GM21423 (cell line): ENCODE results near the gene MBTD1.
A peak's percentile ranks its signal among the peaks of the same experiment; 100 is the strongest.
"Not testable (repeated sequence)": the region's sequence is repeated elsewhere in the genome, so short reads cannot be mapped to it uniquely, and the experiment has no call there.

ENCODE experiments used
- ATAC-seq: cut with Tn5 transposase; IDR thresholded peaks from one replicate; pipeline ENCODE4 v1.9.1; 2021; ENCODE audit warnings: mild to moderate bottlenecking, moderate library complexity; ENCODE audit not compliant: unreplicated experiment

Gene MBTD1

GRCh38 chr17:51259564-51260236 is at the start of gene MBTD1:
Gene MBTD1 (minus strand): TSS chr17:51260049. CDS start chr17:51225161, 34,888 bp downstream.
- ATAC-seq: peak; percentile 77

GRCh38 chr17:51305182-51305581 is 45.3 kb upstream of the MBTD1 start:
- ATAC-seq: no peak

- no peak for ATAC-seq
Observed at GRCh38 chr17:51299859-51300258, 40.0 kb upstream of the MBTD1 start.

GRCh38 chr17:51298508-51299371 is 38.9 kb upstream of the MBTD1 start:
- ATAC-seq: no peak

- ATAC-seq: not testable (repeated sequence)
Observed at GRCh38 chr17:51294338-51294737, 34.5 kb upstream of the MBTD1 start.

DNA sequence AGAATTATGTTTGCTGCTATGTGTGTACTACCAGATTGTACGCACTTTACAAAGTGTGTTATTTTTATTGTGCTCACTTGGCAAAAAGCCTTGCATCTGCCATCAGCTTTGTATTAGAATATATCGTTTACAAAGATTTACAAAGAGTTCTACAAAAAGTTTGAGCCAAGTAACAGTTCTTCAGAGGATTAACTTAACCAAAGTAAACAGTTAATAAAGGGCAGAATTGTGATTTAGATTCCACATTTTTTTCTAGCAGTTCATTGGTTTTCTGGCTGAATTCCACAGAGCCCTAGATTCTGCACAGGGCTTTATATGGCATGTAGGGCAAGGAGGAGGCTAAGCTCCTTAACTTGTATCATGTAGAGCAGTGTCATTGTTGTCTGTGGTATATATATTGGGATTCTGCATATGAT is 29.9 kb upstream of the MBTD1 start:
- no peak for ATAC-seq

DNA sequence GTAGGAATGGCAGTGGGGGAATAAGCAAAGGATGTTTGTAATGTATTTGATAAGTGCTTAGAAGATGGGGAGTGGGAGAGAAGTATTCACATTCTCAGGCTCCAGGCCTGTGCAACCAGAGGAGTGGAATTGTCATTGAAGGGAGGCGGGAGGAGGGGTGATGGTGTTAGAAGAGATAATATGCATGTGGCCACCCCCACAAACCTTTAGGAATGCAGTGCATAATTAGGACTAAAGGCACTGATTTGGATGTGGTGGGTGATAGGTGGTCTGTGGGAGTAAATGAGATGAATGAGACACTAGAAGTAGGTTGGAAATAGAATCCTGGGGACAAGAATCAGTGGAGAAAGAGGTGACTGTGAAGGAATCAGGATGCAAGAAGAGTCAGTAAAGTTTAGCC is 27.6 kb upstream of the MBTD1 start:
- ATAC-seq: no peak

DNA sequence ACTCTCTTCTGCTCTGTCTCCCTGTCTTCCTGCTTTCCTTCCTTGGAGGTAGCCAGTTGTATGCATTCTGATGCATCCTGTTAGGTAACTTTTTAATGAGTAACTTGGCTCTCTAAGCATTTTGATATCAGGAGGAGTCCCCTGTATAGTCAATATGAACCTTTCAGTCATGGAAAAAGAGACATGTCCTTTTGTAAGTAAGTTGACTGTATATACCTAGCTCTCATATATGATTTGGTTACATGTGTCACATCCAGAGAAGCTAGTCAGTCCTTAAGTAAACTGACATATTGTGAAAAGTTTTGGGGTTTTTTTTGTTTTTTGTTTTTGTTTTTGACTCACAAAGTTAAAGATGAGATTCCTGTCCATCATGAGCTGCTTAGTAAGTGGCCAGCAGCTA is 19.3 kb upstream of the MBTD1 start:
- no peak for ATAC-seq

- ATAC-seq: no peak
Observed at GRCh38 chr17:51275381-51275780, 15.5 kb upstream of the MBTD1 start.

DNA sequence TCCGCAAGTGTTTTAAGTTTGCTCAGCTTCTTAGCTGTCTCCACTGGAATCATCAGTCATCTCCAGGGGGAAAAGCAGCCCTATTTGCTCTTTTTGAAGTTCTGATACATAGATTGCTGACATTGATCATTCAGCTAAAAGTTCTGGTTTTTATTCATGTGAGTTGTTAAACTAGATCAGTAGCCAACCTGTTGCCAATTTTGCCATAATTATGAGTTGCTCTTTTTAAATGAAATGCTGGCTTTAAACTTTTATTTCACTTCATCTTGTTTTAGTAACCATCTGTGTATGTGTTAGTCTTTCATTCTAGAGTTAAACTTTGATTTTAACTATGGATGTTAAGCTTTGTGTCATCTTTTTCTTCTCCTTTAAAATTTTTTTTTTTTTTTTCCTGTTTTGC is 13.0 kb upstream of the MBTD1 start:
- no peak for ATAC-seq

DNA sequence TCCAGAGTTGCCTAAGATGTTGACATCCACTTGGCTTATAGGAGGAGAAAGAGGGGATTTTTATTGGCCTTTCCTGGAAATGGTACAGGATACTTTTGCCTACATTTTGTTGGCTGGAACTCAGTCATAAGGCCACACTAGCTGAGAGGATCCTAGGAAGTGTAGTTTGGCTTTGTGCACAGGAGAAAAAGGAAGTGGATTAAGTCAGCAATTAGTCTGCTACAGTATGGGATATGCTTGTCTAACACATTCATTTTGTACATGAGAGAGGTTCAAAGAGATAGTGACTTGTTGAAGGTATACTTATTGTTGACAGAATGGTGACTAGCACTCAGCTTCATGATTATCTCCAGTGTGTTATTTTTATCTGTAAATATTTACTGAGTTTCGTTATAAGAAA is 10.8 kb upstream of the MBTD1 start:
- no peak for ATAC-seq

- no peak for ATAC-seq
Observed at GRCh38 chr17:51269991-51270390, 10.1 kb upstream of the MBTD1 start.

- not testable (repeated sequence) for ATAC-seq
Observed at GRCh38 chr17:51264466-51264865, 4.6 kb upstream of the MBTD1 start.

GRCh38 chr17:51263006-51263405 is 3.2 kb upstream of the MBTD1 start:
- ATAC-seq: no peak

DNA sequence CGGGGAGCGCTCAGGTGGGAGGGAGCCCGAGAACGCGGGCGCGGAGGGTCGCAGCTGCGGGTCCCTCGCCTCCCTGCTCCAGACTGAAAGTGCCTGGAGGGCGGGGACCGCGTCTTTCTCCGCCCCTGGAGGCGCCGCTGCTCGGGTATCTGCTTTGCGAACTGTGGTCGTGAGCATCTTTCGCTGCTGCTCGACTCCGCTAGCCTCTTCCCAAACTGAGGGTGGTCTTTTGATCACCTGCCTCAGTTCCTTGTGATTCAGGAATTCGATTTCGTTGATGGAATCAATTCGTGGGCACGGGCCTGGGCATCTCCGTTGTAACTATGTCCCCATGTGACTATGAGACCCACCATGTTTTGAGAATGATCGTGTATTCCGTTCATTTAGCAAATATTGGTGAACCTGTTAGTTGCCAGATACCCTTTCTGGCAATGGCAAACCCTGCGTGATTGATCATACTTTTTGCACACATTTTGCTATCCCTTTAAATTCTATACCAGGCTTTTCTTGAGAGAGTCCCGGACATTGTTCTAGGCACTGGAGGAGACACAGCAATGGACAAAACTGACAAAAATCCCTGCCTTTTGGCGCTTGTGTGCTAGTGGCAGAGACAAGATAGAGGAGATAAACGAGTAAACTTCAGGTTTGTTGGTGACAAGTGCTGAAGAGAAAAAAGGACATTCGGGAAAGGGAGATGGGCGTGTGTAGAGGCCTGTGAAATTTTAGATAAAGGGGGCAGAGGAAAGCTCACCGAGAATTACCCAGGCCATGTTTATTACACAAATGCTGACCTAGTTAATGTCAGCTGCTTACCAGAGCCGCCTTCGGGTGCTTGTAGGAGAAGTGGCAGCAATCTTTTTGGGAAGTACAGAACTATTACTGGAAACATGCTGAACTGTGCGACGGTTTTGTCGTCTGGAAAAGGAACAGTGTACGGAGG is 1.4 kb upstream of the MBTD1 start:
- no peak for ATAC-seq

GRCh38 chr17:51260237-51261023 is 581 bp upstream of the MBTD1 start, which contains the start of gene UTP18:
Gene UTP18 (plus strand): TSS chr17:51260546. CDS start chr17:51260585, 39 bp downstream.
- peak; percentile 70 for ATAC-seq

DNA sequence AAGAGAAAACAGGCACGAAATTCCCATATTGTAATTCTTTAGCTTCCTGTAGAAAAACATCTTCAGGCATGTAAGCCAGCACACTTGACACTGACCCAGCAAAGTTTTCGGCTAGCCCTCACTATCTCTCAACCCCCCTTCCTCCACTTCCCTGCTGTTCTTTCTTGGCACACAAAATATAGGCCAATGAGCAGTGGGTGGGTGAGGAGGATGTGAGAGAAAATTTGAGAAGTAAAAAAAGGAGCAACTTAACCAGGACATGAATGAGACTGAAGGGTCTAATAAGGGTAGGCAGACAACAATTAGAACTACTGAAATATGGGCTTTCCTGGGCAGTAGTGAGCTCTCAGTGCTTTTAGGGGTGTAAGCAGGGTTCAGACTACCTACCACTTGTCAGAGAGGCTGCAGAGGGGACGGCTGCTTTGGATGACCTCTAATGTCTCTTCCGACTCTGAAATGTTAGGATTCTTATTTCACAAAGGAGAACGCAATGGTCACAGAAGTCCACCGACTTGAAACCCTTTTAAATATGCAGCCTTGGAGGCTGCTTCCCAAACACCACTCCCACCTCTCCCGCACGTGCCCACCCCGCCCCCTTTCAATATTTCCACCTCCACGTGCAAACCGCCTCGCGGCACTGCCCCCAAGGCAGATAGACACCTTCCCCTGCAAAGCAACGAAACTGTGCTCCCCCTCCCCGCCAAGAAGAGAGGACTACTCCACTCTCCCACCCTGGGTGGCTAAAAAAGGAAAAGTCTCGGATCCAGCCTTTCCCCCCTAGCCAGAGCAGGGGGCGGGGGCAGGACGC is 889 bp downstream of the MBTD1 start:
- no peak for ATAC-seq

GRCh38 chr17:51257150-51258081 is 2.4 kb downstream of the MBTD1 start:
- ATAC-seq: no peak
